GM23338 (cell line): ENCODE results near the gene TFDP3. TPM values are rescaled to one million over a fixed set of nuclear protein-coding genes. Genes with fewer than 3 reads are reported as not detected.

Source experiments
- ATAC-seq: fragments of 200-7000 bp; cut with Tn5 transposase; 3 replicates; pipeline ENCODE4 v1.9.1; 2020
- DNase-seq: peaks from one replicate; pipeline ENCODE4 v3.0.0-alpha.2; 2015; ENCODE audit warnings: low spot score
- H2AFZ ChIP-seq: fragments of 200-600 bp; sonication (generic); 2 replicates; pipeline ENCODE4 v1.8.0; 2016; ENCODE audit warnings: antibody characterized with exemption, mild to moderate bottlenecking, moderate library complexity
- H3F3A ChIP-seq: fragments of 200-600 bp; sonication (generic); replicated peaks from 2 replicates; pipeline ENCODE4 v1.8.0; 2017; ENCODE audit warnings: antibody characterized with exemption, mixed run types, low read depth
- H3K27ac ChIP-seq: fragments of 200-600 bp; sonication (generic); 2 replicates; pipeline ENCODE4 v1.6.1; 2016; ENCODE audit warnings: low read depth
- H3K27me3 ChIP-seq: fragments of 200-600 bp; sonication (generic); 2 replicates; pipeline ENCODE4 v1.8.0; 2016; ENCODE audit warnings: mild to moderate bottlenecking, mixed run types, moderate library complexity; ENCODE audit not compliant: insufficient read depth
- H3K36me3 ChIP-seq: fragments of 200-600 bp; sonication (generic); 2 replicates; pipeline ENCODE4 v1.8.0; 2016; ENCODE audit warnings: mild to moderate bottlenecking; ENCODE audit not compliant: insufficient read depth
- H3K4me1 ChIP-seq: fragments of 200-600 bp; sonication (generic); 2 replicates; pipeline ENCODE4 v1.8.0; 2016; ENCODE audit warnings: mild to moderate bottlenecking, moderate library complexity; ENCODE audit not compliant: insufficient read depth
- H3K4me2 ChIP-seq: fragments of 200-600 bp; sonication (generic); 2 replicates; pipeline ENCODE4 v1.7.1; 2017; ENCODE audit warnings: mixed run types
- H3K4me3 ChIP-seq: fragments of 200-600 bp; sonication (generic); 2 replicates; pipeline ENCODE4 v1.6.1; 2016; ENCODE audit warnings: mixed run types
- H3K79me2 ChIP-seq: fragments of 200-600 bp; sonication (generic); replicated peaks from 2 replicates; pipeline ENCODE4 v1.8.0; 2017; ENCODE audit warnings: mild to moderate bottlenecking; ENCODE audit not compliant: insufficient read depth
- H3K9me2 ChIP-seq: fragments of 200-600 bp; sonication (generic); 2 replicates; pipeline ENCODE4 v1.8.0; 2017; ENCODE audit not compliant: insufficient read depth
- H4K20me1 ChIP-seq: fragments of 200-600 bp; sonication (generic); replicated peaks from 2 replicates; pipeline ENCODE4 v1.8.0; 2017; ENCODE audit warnings: mild to moderate bottlenecking; ENCODE audit not compliant: insufficient read depth
- H3K27ac Mint-ChIP-seq: 2 replicates; pipeline ENCODE4 v1.8.0; 2020; ENCODE audit warnings: inconsistent platforms, mild to moderate bottlenecking, moderate library complexity, mixed read lengths
- H3K27me3 Mint-ChIP-seq: 3 replicates; pipeline ENCODE4 v1.8.0; 2022; ENCODE audit warnings: low read depth, mild to moderate bottlenecking, moderate library complexity, mixed read lengths, inconsistent platforms; ENCODE audit not compliant: insufficient read depth, poor library complexity
- H3K36me3 Mint-ChIP-seq: 3 replicates; pipeline ENCODE4 v1.8.0; 2021; ENCODE audit warnings: low read depth, mild to moderate bottlenecking, inconsistent platforms, moderate library complexity, mixed read lengths
- H3K4me1 Mint-ChIP-seq: 3 replicates; pipeline ENCODE4 v1.8.0; 2020; ENCODE audit warnings: mild to moderate bottlenecking, inconsistent platforms, mixed read lengths
- H3K4me3 Mint-ChIP-seq: 3 replicates; pipeline ENCODE4 v1.8.0; 2021; ENCODE audit warnings: moderate library complexity, mild to moderate bottlenecking, inconsistent platforms, mixed read lengths
- H3K9me3 Mint-ChIP-seq: 3 replicates; pipeline ENCODE4 v1.8.0; 2020; ENCODE audit warnings: moderate library complexity, mild to moderate bottlenecking, inconsistent platforms, mixed read lengths
- CREB1 ChIP-seq: fragments of 250-450 bp; sonication (Bioruptor Pico); IDR thresholded peaks from 2 replicates; pipeline ENCODE4 v1.5.0; 2020; ENCODE audit warnings: low read depth, mild to moderate bottlenecking, moderate library complexity
- ETS1 ChIP-seq: IDR thresholded peaks from 2 replicates; pipeline ENCODE4 v1.6.1; 2016; ENCODE audit warnings: antibody characterized with exemption
- NANOG ChIP-seq: IDR thresholded peaks from 2 replicates; pipeline ENCODE4 v1.6.1; 2016; ENCODE audit warnings: antibody characterized with exemption, borderline replicate concordance
- POLR2AphosphoS5 ChIP-seq: IDR thresholded peaks from 2 replicates; pipeline ENCODE4 v1.6.1; 2016; ENCODE audit warnings: antibody characterized with exemption, low read depth
- REST ChIP-seq: IDR thresholded peaks from one replicate; pipeline ENCODE4 v1.6.1; 2018; ENCODE audit warnings: antibody characterized with exemption; ENCODE audit not compliant: unreplicated experiment
- STAT1 ChIP-seq: IDR thresholded peaks from one replicate; pipeline ENCODE4 v1.6.1; 2016; ENCODE audit warnings: antibody characterized with exemption; ENCODE audit not compliant: unreplicated experiment
- ZNF331 ChIP-seq: fragments of 250-450 bp; sonication (Bioruptor Pico); IDR thresholded peaks from 2 replicates; pipeline ENCODE4 v1.5.0; 2020; ENCODE audit warnings: low read depth, mild to moderate bottlenecking, moderate library complexity
- ZNF462 ChIP-seq: fragments of 250-450 bp; sonication (Bioruptor Pico); IDR thresholded peaks from 2 replicates; pipeline ENCODE4 v1.5.0; 2020; ENCODE audit warnings: mild to moderate bottlenecking, moderate library complexity
- polyA plus RNA-seq: library from polyadenylated mRNA; unstranded; fragments of >200 nt; fragmentation: Nextera tagmentation; extraction: Ambion mirVana; gene quantifications from 2 replicates; pipeline ENCODE4 v1.2.1, GENCODE V29; 2016
- total RNA-seq: library from RNA; depleted of rRNA; stranded (reverse); fragments of >200 nt; shearing (Covaris generic); gene quantifications from 2 replicates; pipeline ENCODE4 v1.2.3, GENCODE V29; 2014

The TFDP3 gene
- total and polyA plus RNA-seq, 2 experiments from 2014 or later = not detected

- no peak for TF ChIP-seq ZNF462 (CRISPR knock-in tag)
- no peak for TF ChIP-seq POLR2AphosphoS5
- no peak for TF ChIP-seq NANOG
Observed at GRCh38 chrX:133207751-133208150, 10.4 kb downstream of the TFDP3 start (continued).

GRCh38 chrX:133191739-133192039 lies 26.5 kb downstream of the TFDP3 start:
- Histone ChIP-seq H2AFZ (peak overlapping the region; percentile 74; the same call in 1 of the 2 replicates), H3K4me1 (peaks cover 9% of the 10 kb centered on the region; the same call in 1 of the 2 replicates), H3K9me2 (no peaks in the 10 kb centered on the region), H3F3A (no peaks in the 10 kb centered on the region), H3K4me2 (no peak overlapping the region), H4K20me1 (no peaks in the 10 kb centered on the region), H3K36me3 (no peaks in the 10 kb centered on the region), H3K4me3 (no peak overlapping the region), H3K27me3 (no peaks in the 10 kb centered on the region), H3K79me2 (no peaks in the 10 kb centered on the region), H3K27ac (0 out of 2 replicates have a peak overlapping the region, but pooled peaks have one; percentile 6)
- ATAC-seq = no peak
- Mint-ChIP-seq H3K27me3 (no peaks in the 10 kb centered on the region), H3K4me3 (no peak overlapping the region), H3K27ac (no peak overlapping the region), H3K9me3 (no peaks in the 10 kb centered on the region), H3K36me3 (no peaks in the 10 kb centered on the region), H3K4me1 (peaks cover 14% of the 10 kb centered on the region)
- no peak for DNase-seq
- no peak for TF ChIP-seq STAT1
- no peak for TF ChIP-seq REST
- TF ChIP-seq POLR2AphosphoS5 = no peak
- TF ChIP-seq CREB1 (CRISPR knock-in tag) = no peak
- TF ChIP-seq ZNF331 (CRISPR knock-in tag) = no peak
- TF ChIP-seq ETS1 = no peak
